GM21381 (cell line): ENCODE results near the gene GUCY1B1.

Experiments
- ATAC-seq: cut with Tn5 transposase; IDR thresholded peaks from one replicate; pipeline ENCODE4 v1.9.1; 2021; ENCODE audit warnings: mild to moderate bottlenecking, moderate library complexity; ENCODE audit not compliant: unreplicated experiment

GUCY1B1 gene

DNA sequence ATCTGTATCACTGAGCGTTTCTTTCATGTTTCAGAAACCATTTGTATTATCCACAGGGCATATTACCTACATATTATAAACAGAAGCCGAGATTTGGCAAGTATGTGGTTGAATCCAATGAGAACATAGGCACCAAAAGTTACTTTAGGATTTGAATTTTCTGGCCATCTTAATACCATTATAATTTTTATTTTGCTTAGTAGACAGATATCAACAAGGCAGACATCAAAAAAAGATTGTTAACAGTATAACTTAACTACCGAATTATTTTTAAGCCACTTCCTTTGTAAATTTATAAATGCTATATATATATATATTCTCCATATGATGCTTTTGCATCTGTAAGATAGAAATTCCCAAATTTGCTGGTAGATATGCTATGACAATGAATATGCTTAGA, 2.2 kb downstream of the GUCY1B1 start:
- no peak for ATAC-seq

DNA sequence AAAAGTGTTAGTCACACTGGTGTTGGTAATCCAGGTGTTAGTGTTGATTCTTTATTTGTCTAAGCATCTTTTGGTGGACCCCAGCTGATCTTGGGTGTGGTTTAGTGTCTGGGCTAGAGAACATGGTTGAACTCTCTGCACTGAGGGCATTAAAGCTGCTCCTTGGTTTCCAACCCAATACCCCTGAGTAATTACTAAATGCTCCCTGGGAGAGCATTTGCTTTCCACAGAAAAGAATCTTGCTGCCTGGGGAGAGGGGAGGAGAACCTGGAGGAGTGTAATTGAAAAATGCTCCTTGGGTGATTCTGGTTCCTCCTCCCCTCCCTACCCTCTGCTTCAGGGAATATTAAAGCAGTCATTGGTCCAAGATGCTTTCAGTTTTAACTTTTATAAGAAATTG, 3.1 kb downstream of the GUCY1B1 start:
- no peak for ATAC-seq

DNA sequence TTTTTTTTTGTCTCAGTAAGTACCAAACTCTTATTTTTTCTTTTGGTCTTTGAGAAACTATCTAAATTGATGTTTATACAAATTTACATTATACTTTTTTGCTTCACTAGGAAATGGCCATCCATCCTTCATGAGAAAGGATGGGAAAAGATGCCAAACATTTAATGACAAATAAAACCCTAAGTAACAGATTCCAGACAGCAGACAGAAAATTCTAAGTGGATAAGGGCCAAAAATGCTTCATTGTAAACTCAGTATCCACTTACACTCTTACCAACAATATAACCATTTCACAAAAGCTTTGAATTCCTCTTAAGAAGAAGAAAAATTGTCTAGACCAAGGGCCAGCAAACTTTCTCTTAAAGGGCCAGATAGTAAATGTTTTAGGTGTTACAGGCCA, 3.5 kb downstream of the GUCY1B1 start:
- no peak for ATAC-seq

DNA sequence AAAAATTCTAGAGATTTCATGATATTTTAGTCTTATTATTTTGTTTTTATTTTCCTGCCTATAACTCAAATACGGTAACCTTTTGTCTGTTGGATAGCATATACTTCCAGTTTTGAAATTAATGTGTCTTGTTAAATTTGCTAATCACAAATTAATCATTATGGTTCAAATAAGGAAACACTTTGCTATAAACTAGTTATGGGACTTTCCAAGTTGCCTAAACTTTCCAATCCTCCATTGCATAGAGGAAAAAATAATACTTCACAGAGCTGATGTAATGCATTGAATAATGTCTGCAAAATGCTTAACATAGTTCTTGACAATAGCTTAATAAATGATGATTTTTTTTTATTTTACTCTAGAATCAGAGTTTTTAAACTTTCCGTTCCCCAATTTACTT, 4.7 kb downstream of the GUCY1B1 start:
- ATAC-seq, result no peak

DNA sequence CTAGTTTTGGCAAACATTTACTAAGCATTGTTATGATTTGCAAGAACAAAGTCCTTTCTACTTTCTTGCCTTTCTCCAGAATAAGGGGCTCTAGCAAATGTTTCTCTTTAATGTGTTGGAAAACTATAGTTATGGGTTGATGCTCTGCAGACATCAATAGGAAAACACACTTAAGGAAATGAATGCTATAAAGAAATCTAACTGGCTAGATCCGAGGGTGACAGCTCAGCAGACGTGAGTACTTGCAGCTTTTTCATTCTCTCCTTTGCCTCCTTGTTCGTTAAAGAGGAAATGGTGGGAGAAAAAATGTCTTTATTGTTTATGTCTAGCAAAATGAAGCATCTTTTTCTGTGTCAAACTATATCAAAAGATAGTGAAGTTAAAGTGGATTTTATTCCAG, 6.3 kb downstream of the GUCY1B1 start:
- ATAC-seq, result no peak

DNA sequence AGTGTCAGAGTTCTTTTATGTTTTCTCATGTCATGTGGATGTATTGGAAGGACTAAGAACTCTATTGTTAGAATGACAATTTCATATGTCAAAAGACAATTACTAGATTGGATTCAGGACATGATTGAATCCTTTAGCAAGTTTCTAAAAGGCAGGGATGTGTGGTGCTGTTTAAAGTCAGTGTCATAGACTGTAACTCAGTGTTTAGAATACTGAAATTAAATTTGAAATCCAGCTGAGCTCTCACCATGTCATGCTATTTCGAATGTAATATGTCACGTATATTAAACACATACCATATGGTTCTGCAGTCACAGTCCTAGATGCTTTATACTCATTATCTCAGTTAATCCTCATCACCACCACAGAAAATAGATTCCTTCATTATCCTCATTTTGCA, 7.8 kb downstream of the GUCY1B1 start:
- ATAC-seq, result no peak

DNA sequence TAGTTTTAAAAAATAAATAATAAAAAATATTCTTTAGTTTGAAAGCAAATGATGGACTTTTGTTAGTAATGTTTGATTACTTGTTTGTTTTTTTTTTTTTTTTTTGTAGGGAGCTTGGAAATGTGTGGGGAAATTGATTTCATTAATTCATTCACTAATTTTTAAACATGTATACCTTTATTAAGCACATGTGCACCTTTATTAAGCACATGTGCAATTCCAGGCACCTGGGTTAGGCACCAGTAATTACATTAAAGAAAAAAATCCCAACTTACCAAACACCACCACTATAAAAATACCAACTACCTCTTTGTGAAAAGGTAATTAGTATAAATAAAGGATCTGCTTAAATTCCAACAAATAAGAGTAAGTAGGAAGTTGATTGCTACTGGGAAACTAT, 9.5 kb downstream of the GUCY1B1 start:
- no peak for ATAC-seq

DNA sequence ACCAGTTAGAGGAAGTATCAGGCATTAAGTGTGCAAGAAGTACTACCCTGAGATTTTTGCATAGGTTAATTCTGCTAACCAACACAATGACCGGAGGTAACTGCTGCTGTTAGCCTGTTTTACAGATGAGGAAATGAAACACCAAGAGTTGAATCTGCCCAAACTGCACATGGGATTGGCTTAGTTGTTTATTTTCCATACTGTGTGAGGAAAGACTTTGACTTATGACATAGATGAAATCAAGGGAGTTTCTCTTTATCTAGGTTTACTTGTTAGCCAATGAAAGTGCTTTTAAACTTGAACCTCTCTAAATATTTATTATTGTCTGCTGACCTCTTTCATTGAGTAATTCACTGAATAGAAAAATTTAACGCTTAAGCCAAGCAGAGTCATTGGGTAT, 10.3 kb downstream of the GUCY1B1 start:
- ATAC-seq, result no peak

DNA sequence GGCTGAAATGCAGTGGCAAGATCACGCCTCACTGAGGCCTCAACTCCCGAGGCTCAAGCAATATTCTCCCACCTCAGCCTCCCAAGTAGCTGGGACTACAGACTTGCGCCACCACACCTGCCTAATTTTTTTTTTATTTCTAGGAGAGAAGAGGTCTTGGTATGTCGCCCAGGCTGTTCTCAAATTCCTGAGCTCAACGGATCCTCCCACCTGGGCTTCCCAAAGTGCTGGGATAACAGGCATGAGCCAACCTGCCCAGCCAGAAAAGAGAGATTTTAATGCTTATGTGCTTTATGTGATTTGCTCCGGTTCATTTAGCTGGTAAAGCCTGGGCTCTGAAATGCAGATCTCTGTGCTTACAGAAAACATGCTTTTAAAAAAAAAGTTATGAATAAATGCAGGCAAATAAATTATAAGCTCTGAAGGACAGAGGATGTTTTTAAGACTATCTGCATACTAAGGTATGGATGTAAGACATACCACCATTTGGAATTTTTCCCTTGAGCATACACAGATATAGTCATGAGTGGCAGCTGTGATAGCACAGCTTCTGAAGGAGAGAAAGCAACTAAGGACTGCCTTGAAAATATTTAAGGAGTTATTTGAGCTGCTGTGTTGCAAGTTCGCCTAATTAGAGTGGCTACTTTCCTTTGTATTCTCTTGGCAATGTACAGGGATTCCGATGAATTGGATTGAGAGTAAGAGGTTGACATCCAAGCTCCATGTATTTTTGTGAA, 13.8 kb downstream of the GUCY1B1 start:
- no peak for ATAC-seq

DNA sequence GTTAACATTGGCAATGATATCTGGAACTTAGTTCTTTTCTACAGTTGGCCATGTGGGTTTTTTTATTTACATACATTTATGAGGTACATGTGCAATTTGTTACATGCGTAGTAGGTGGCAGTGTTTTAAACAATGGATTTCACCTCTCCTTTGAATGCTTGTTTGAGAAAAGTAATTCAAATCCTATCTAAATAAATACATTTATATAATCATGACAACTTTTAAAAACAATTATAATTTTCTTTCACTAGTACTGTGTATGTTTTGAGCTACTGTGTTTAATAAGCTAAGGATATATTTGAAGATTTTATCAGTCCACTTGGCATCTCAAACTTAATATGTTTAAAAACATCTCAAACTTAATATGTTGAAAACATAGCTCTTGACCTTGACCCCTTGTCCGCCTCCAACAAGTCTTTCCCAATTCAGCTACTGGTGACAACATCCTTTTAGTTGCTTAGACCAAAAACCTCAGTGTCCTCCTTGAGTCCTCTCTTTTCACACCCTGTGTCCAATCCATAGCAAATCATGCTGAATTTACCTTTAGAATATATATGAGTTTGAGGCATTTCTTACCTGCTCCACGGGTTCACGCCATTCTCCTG, 14.5 kb downstream of the GUCY1B1 start:
- no peak for ATAC-seq

DNA sequence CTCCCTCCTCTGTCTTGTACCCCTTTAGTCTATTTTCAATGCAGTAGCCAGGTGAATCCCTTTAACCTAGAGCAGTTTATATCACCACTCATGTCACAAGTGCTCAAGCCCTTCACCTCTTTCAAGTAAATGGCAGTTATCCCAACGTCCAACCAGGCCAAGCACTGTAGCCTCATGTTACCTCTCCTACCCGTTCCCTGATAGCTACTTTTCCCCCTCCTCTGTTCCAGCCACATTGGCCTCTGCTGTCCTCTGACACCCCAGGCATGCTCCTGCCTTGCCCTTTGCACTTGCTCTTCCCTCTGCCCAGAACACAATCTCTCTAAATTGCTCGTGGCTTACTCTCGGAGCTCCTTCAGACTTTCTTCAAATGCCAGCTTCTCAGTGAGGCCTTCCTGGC, 15.2 kb downstream of the GUCY1B1 start:
- no peak for ATAC-seq

DNA sequence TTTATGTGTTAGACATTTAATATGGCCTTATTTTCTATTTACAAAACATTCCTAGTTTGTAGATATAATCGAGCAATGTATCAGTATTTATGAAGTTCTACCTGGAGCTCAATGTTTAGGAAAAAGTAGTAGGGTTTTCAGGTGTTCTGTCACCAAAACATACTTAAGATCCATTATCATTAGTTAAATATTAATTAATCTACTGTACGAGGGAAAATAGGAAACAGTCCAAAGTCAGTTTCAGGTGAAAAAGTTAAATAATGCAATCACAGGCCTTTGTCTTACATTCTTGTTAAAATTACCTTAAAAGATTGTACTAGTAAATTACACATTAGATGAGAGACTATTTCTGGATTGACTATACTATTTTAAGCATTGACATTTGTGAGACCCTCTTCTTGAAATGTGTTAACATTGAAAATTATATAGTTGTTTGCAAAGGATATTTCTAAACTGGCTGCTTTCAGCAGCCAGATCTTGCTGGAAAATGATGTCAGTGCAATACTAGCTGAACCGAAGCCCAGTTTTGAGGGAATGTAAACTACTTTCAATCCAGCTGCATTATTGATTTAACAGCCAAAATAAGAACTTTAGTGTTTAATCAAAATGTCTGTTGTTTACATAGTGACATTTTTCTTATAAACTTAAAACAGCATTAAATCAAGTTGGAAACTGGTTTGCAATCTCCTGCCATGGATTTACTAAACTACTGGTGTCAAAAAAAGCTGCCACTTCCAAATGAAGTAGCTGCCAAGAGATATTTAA, 19.3 kb downstream of the GUCY1B1 start:
- ATAC-seq, result no peak

DNA sequence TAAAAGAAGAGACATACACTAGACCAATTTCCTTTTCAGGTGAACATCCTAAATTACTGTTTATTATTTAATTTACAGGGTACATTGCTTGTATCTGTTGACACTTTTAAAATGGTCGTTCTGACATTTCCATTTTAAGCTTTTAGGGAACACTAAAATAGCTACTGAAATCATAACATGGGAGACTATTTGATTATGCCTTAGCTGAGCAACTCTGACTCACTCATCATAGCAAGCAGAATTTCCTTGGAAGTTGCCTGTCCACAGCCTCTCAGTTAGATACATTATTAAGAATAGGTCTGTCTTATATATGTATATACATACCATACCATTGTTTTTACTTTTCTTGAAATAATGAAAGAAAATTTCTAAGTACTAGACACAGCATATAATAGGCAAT, 22.0 kb downstream of the GUCY1B1 start:
- no peak for ATAC-seq

DNA sequence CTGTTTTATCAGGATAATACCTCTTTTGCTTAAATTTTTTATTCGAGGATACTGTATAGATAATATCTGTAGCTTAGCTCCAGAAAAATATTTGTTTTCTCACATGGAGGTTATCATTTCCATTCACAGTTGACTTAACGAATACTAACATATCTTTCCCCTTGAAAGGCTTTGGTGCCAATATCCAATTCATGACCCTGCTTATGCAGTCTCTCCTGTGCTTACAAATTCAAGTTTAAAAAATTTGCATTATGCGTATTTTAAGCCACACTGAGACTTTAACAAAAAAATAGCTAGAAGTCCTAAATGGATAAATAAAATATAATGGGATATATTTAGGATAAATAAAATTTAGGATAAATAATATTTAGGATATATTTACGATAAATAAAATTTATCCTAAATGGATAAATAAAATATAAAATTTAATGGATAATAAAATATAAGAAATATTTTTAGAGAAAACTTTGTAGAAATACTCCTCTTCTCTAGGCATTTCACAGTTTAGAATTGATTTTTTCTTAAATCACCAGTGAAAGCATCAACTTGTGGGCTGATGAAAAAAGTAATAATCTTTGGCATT, 22.5 kb downstream of the GUCY1B1 start:
- no peak for ATAC-seq

DNA sequence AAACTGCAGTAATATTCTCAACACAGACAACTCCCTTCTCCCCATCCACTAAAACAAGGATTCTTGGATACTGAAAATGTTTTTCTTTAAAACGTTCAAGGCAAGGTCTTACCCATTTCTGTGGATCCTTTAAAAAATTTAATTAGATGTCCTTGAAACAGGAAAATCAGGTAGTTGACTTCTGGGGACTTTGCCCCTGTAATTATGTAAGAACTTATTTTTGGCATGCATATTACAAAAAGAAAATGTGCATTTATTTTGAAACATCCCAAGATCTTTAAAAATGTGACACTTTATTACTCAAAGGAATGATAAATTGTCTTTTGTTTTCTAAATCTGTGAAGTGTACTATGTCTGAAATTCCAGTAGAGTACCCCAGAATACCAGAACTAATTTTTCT, 25.8 kb downstream of the GUCY1B1 start:
- ATAC-seq, result no peak

DNA sequence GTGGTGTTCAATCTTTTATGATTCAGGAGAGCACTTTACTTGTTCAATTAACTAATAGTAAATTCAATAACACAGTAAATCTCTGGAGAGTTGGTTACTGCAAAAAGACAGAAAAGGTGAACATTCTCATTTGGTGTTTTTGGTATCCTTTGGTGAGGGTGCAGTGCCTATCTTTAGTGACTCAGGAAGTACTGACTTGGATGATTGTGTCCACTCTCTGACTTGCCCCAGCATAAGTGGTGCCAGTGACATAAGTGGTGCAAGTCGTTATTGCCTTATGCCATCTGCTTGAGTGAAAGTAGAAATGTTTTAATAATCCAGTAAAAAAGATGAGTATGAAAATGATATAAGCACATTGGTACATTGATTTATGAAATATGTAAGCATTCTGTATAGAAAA, 27.0 kb downstream of the GUCY1B1 start:
- no peak for ATAC-seq

DNA sequence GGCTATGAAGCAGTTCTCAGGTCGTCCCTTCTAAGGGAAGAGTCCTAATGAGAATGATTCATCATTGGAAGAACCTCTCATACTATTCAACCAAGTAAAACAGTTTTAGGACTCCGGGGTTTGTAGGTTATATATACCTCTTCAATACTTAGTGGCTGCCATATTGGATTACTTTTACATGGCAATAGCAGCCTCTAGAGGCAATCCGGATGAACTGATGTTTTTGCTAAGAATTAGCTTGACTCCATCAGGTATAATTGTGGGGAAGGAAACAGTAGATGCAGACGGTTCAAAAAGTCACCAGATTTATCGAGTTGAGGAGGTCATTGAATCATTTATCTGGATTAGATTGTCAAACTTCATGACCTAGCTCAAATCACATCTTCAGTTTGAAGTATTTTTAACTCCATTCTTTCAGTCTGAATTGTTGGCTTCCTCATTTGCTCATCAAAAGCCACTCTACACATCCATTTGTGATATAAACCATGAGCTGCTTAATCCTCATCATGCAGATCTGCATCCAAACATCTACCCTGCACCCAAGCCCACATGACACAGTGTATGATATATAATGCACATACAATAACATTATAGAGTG, 28.4 kb downstream of the GUCY1B1 start:
- ATAC-seq, result peak; percentile 95

DNA sequence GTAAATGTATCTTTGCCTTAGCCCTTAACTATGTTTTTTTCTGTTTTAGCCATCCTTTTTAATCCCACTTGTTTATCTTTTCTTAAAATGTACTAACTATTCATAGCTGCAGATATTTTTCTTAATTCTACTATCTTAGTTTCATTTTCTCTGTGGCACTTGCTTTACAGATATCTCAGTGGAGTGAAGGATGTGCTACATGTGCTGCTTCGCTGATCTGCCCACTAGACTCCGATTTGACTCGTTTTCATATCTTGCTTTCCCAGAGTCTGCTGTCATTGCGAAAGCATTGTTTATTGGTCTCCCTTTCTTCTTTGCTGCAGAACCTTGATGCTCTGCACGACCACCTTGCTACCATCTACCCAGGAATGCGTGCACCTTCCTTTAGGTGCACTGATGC, 30.6 kb downstream of the GUCY1B1 start:
- no peak for ATAC-seq

DNA sequence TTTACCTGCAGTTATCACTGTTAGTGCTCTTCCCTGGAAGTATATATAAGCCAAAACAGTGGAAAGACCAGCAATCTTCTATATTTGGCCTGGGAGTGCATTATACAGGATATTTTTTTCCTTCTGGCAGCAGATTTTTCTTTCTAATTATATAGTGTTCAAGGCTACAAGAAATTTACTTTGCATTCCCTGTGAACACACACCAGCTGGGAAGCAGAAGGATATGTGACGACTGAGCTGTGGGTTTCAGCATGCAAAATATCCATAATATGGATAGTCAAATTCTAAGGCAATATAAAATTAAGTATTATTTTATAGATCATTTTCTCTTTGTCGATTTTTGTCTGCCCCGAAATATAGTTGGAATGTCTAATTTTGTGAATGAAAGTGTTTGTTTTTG, 31.2 kb downstream of the GUCY1B1 start:
- no peak for ATAC-seq

DNA sequence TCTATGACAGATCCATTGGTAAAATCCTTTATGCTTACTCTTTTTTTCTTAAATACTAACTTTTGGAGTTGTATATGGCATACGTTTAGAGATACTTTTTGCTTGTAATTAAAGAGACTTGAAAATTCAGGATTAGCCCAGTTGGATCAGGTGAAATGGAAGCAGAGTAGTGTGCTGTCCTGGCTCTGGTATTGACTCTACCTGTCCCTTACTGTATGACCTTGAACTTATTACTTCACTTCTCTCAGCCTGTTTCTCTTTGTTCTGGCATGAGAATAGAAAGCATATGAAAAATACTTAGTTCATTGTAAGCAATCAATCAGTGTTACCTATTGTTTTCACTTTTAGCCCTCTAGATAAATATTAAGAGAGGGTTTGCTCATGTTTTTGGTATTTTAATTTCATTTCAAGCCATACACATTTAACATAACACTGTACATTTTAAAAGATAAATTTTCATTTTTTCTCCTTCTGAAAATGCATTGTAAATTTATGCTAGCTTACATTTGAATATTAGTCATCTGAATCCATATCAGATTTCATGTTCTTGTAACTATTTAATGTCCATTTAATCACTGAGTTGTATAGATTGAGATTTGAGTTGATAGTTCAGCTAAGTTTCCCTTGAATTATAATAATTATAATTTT, 35.9 kb downstream of the GUCY1B1 start:
- ATAC-seq, result no peak

DNA sequence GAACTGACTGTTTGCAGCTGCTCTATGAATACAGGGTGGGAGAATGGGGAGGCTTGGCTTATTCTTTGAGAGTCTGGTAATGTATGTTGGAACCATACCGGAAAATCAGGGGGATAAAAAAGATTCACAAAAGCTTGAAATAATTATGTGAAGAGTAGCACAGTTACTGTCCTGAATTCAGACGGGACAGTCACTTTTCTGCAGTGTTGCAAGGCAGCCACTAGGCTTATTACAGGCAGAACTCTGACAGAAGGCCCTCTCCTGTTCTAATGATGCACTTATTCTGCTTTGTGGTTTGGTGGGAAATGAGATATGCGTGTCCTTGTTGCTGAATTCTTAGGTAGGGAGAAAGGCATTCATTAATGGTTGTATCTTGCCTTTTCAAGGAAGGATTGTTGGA, 37.2 kb downstream of the GUCY1B1 start:
- peak; percentile 78 for ATAC-seq
